PC-3 (cell line): ENCODE data around the gene ALG9. TPM values are rescaled to one million over a fixed set of nuclear protein-coding genes. Genes with fewer than 3 reads are reported as not detected.
A peak's percentile ranks its signal among the peaks of the same experiment; 100 is the strongest.

Experiments used
- ATAC-seq: fragments of 200-7000 bp; cut with Tn5 transposase; 2 replicates; pipeline ENCODE4 v1.9.1; 2020; ENCODE audit warnings: mild to moderate bottlenecking, moderate library complexity
- BruUV-seq: library from RNA; stranded (reverse); fragments of 400-500 nt; replicated peaks from 2 replicates; lab custom pipeline; 2021; lab: Mats Ljungman, UMichigan
- CTCF ChIA-PET: fragments of 300-600 bp; sonication (Branson Sonifier 250); formaldehyde crosslinking; loops from one replicate; lab custom pipeline; 2022; ENCODE audit warnings: antibody characterized with exemption; lab: Charles Lee
- POLR2A ChIA-PET: fragments of 300-600 bp; sonication (Branson Sonifier 250); formaldehyde crosslinking; loops from one replicate; lab custom pipeline; 2022; ENCODE audit warnings: antibody characterized with exemption; ENCODE audit not compliant: unreplicated experiment; lab: Charles Lee
- DNase-seq: peaks from one replicate; pipeline ENCODE4 v3.0.0-alpha.2; 2015
- H2AFZ ChIP-seq: fragments of 300-600 bp; sonication (generic); 2 replicates; pipeline ENCODE4 v1.6.0; 2016; ENCODE audit warnings: antibody characterized with exemption, low read length
- H3F3A ChIP-seq: fragments of 300-600 bp; sonication (generic); one replicate; pipeline ENCODE4 v1.6.0; 2017; ENCODE audit warnings: antibody characterized with exemption, low read length, control low read depth, mild to moderate bottlenecking; ENCODE audit not compliant: unreplicated experiment
- H3K27ac ChIP-seq: fragments of 300-600 bp; sonication (generic); 2 replicates; pipeline ENCODE4 v1.5.1; 2016; ENCODE audit warnings: mild to moderate bottlenecking, low read length
- H3K27me3 ChIP-seq: fragments of 300-600 bp; sonication (generic); 2 replicates; pipeline ENCODE4 v1.6.1; 2016; ENCODE audit warnings: low read length, mixed read lengths
- H3K36me3 ChIP-seq: fragments of 300-600 bp; sonication (generic); 2 replicates; pipeline ENCODE4 v1.6.1; 2016; ENCODE audit warnings: low read depth, mixed run types, low read length, mixed read lengths
- H3K4me1 ChIP-seq: fragments of 300-600 bp; sonication (generic); 2 replicates; pipeline ENCODE4 v1.5.1; 2016; ENCODE audit warnings: low read length; ENCODE audit not compliant: insufficient read depth
- H3K4me2 ChIP-seq: fragments of 300-600 bp; sonication (generic); 2 replicates; pipeline ENCODE4 v1.6.0; 2016; ENCODE audit warnings: low read length
- H3K4me3 ChIP-seq: fragments of 300-600 bp; sonication (generic); 2 replicates; pipeline ENCODE4 v1.5.1; 2016; ENCODE audit warnings: mild to moderate bottlenecking, low read length, mixed read lengths
- H3K79me2 ChIP-seq: fragments of 300-600 bp; sonication (generic); 2 replicates; pipeline ENCODE4 v1.6.1; 2017; ENCODE audit warnings: low read length, mixed read lengths
- H3K9ac ChIP-seq: fragments of 300-600 bp; sonication (generic); 2 replicates; pipeline ENCODE4 v1.6.0; 2016; ENCODE audit warnings: mild to moderate bottlenecking, low read length
- H3K9me2 ChIP-seq: fragments of 300-600 bp; sonication (generic); replicated peaks from 2 replicates; pipeline ENCODE4 v1.6.1; 2016; ENCODE audit warnings: mixed run types, low read length, mixed read lengths
- H3K9me3 ChIP-seq: fragments of 300-600 bp; sonication (generic); 2 replicates; pipeline ENCODE4 v1.6.1; 2016; ENCODE audit warnings: low read length, mixed read lengths
- H4K20me1 ChIP-seq: fragments of 300-600 bp; sonication (generic); 2 replicates; pipeline ENCODE4 v1.6.1; 2016; ENCODE audit warnings: low read length, mixed read lengths
- CTCF ChIP-seq: fragments of 300-600 bp; sonication (generic); conservative IDR thresholded peaks from 2 replicates; pipeline ENCODE4 v1.5.1; 2017; ENCODE audit warnings: antibody characterized with exemption, low read depth, mild to moderate bottlenecking, low read length
- EZH2 ChIP-seq: fragments of 300-600 bp; sonication (generic); IDR thresholded peaks from one replicate; pipeline ENCODE4 v1.6.1; 2017; ENCODE audit warnings: antibody characterized with exemption, mild to moderate bottlenecking, low read length; ENCODE audit not compliant: unreplicated experiment
- EZH2phosphoT487 ChIP-seq: fragments of 300-600 bp; sonication (generic); IDR thresholded peaks from 2 replicates; pipeline ENCODE4 v1.6.1; 2018; ENCODE audit warnings: mild to moderate bottlenecking, antibody characterized with exemption, low read length, borderline replicate concordance
- intact Hi-C: fragments of 100-400 bp; cut with micrococcal nuclease; formaldehyde crosslinking; loops from 2 replicates; pipeline ENCODE4 v1.9.0; 2023
- total RNA-seq: library from RNA; depleted of rRNA; stranded (reverse); fragments of >200 nt; gene quantifications from 2 replicates; pipeline ENCODE4 v1.2.3, GENCODE V29; 2014

ALG9 gene
- total RNA-seq, 1 experiment from 2014 or later = 34.3 TPM

- H2AFZ ChIP-seq = no peak overlapping the region
- peaks cover 37% of the 10 kb centered on the region for H3K4me1 ChIP-seq
- ChIA-PET CTCF (interaction anchor here (0.7 to 1.6 kb wide), 5 partner anchors 26 to 180 kb away, joined by 3 to 10 read pairs (median 3); partner anchors contain the start of genes ALG9 and PPP2R1B), POLR2A (interaction anchor here (0.5 to 0.9 kb wide), 2 partner anchors 275 to 319 kb away, joined by 3 to 6 read pairs; partner anchors contain the start of gene IL18)
- no peaks in the 10 kb centered on the region for H3K27me3 ChIP-seq
- TF ChIP-seq EZH2 (no peak), CTCF (no peak), EZH2phosphoT487 (no peak)
- no peaks in the 10 kb centered on the region for H3K79me2 ChIP-seq
- DNase-seq (peak; percentile 58), ATAC-seq (peak; percentile 53)
- H3K27ac ChIP-seq = peak overlapping the region; percentile 85
- H3K36me3 ChIP-seq = peaks cover 21% of the 10 kb centered on the region; the same call in 1 of the 2 replicates
- H3K4me3 ChIP-seq = peak overlapping the region; percentile 20
- peak overlapping the region; percentile 32 for H3K9ac ChIP-seq
- no peaks in the 10 kb centered on the region for H3K9me2 ChIP-seq
- H3K9me3 ChIP-seq = no peaks in the 10 kb centered on the region
- TSS peak; percentile 24 for BruUV-seq
- H3F3A ChIP-seq = peaks cover 13% of the 10 kb centered on the region
- intact Hi-C loops = no loop called here
- H4K20me1 ChIP-seq = no peaks in the 10 kb centered on the region
- peak overlapping the region; percentile 73 for H3K4me2 ChIP-seq
Observed at GRCh38 chr11:111845276-111846028, 25.9 kb downstream of the ALG9 start.

- peaks cover 37% of the 10 kb centered on the region for H3K4me1 ChIP-seq
- no peak overlapping the region for H2AFZ ChIP-seq
- peaks cover 13% of the 10 kb centered on the region for H3F3A ChIP-seq
- no peak overlapping the region for H3K4me2 ChIP-seq
- no peaks in the 10 kb centered on the region for H3K27me3 ChIP-seq
- intact Hi-C loops = no loop called here
- ATAC-seq = no peak
- H3K9me2 ChIP-seq = no peaks in the 10 kb centered on the region
- DNase-seq = no peak
- TF ChIP-seq CTCF = no peak
- TF ChIP-seq EZH2phosphoT487 = no peak
- TF ChIP-seq EZH2 = no peak
- no peak overlapping the region for H3K4me3 ChIP-seq
- no peaks in the 10 kb centered on the region for H3K79me2 ChIP-seq
- no peaks in the 10 kb centered on the region for H3K9me3 ChIP-seq
- peaks cover 22% of the 10 kb centered on the region; the same call in 1 of the 2 replicates for H3K36me3 ChIP-seq
- no peak overlapping the region for H3K9ac ChIP-seq
- CTCF ChIA-PET = interaction anchor here (0.6 kb wide), 1 partner anchor 384 kb away, joined by 3 read pairs; no protein-coding TSS in a partner anchor
- BruUV-seq = no TSS peak
- POLR2A ChIA-PET = no interaction called here
- H4K20me1 ChIP-seq = no peaks in the 10 kb centered on the region
- no peak overlapping the region for H3K27ac ChIP-seq
Observed at GRCh38 chr11:111843661-111844060, 27.7 kb downstream of the ALG9 start.
